KOPT-K1 (cell line): ENCODE results near the gene FAM53A.
"Not testable (repeated sequence)": the region's sequence is repeated elsewhere in the genome, so short reads cannot be mapped to it uniquely, and the experiment has no call there.

ENCODE experiments used
- H3K27ac ChIP-seq: fragments of 200-600 bp; sonication (generic); 2 replicates; pipeline ENCODE4 v1.5.1; 2016; ENCODE audit warnings: antibody characterized with exemption, mild to moderate bottlenecking, low read depth, low read length; ENCODE audit not compliant: poor library complexity, severe bottlenecking
- H3K36me3 ChIP-seq: fragments of 200-600 bp; sonication (generic); 2 replicates; pipeline ENCODE4 v1.5.1; 2017; ENCODE audit warnings: antibody characterized with exemption, mild to moderate bottlenecking, low read length, moderate library complexity; ENCODE audit not compliant: insufficient read depth
- H3K9me3 ChIP-seq: fragments of 200-600 bp; sonication (generic); 2 replicates; pipeline ENCODE4 v1.5.1; 2017; ENCODE audit warnings: antibody characterized with exemption, low read length, mild to moderate bottlenecking; ENCODE audit not compliant: insufficient read depth, poor library complexity, severe bottlenecking

Gene FAM53A

DNA sequence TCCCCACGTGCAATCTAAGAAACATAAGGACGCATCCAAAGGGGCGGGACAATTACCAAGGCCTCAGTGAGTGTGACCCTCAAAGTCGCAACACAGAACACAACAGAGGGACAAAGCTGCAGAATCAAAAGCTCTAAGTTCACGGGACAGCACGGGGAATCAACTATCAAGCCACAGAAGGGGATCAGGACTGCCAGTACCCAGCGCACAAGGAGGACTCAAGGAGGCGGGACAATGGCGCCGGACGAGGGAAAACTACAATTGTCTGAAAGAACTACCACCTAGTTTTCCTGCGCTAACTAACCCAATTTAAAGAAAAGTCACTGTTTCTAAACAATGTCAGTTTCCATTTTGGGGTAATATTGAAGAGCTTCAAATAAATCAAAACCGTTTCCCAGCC lies 1.3 kb downstream of the FAM53A start:
- Histone ChIP-seq H3K9me3 (no peaks in the 10 kb centered on the region), H3K36me3 (no peaks in the 10 kb centered on the region), H3K27ac (no peak overlapping the region)

DNA sequence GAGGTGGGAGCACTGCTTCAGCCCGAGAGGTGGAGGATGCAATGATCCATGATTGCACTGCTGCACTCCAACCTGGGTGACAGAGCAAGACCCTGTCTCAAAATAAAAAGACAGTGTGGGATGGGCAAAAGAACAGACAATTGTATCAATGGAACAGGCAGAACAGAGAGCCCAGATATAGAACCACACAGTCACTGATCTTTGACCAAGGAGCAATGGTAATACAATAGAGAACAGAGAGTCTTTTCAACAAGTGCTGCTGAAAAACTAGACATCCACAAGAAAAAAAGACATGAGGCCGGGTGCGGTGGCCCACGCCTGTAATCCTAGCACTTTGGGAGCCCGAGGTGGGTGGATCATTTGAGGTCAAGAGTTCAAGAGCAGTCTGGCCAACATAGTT lies 5.9 kb downstream of the FAM53A start:
- no peak overlapping the region for H3K27ac ChIP-seq
- H3K36me3 ChIP-seq: no peaks in the 10 kb centered on the region
- H3K9me3 ChIP-seq: no peaks in the 10 kb centered on the region

DNA sequence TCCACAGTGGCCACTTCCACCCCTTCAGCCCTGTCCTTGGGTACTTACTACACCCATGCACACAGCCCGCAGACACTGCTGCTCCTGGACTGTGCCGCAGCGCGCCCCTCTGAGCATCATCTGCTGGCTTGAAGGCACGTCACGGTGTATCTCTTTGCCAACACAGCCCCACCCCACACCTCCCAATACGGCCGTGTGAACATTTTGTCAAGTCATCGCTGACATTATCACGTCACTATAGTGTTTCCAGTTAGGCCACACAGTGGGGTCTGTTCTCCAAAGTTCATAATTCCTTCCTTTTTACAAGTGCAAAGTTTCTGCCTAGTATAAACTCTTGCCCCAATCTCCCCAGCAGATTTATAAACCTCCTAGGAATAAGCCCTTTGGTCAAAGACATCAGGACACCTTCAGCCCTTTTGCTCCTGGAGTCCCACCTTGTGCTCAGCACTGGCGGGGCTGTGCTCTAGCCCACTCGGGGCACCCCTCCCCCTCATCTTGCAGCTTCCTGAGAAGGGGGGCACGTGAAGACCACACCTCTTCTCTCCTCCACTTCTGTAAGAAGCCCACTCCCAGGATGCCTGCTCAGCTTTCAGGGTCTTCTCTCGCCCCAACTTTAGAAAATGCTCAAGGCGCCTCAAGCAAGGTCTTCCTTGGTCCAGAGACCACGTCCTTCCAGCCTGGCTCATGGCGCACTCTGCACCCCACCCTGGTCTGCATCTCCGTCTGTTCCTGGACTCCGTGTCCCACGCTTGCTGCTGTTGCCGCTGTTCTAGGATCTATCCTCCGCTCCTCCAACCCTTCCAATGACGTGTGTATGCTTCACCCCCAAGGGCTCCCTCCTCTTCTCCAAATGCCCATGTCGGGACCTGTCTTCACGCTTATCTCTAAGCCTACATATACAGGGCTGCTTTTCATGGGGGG lies 7.2 kb downstream of the FAM53A start:
- Histone ChIP-seq H3K9me3 (no peaks in the 10 kb centered on the region), H3K36me3 (no peaks in the 10 kb centered on the region), H3K27ac (no peak overlapping the region)

DNA sequence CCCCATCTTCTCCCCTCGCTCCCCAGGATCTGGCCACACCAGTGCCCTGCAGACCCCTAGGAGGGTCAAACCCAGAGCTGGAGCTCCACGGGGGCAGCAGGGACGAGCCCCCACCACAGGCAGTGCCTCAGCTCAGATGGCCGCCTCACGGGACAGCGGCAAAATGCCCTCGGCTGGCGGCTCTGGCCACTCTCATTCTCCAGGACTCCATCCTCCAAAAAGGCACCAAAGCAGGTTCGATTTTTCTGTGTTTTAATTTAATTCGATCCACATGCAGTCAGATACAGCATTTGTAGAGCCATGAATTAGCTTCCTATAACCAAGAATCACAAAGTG lies 8.3 kb downstream of the FAM53A start:
- H3K36me3 ChIP-seq: no peaks in the 10 kb centered on the region
- H3K27ac ChIP-seq: no peak overlapping the region
- H3K9me3 ChIP-seq: no peaks in the 10 kb centered on the region

DNA sequence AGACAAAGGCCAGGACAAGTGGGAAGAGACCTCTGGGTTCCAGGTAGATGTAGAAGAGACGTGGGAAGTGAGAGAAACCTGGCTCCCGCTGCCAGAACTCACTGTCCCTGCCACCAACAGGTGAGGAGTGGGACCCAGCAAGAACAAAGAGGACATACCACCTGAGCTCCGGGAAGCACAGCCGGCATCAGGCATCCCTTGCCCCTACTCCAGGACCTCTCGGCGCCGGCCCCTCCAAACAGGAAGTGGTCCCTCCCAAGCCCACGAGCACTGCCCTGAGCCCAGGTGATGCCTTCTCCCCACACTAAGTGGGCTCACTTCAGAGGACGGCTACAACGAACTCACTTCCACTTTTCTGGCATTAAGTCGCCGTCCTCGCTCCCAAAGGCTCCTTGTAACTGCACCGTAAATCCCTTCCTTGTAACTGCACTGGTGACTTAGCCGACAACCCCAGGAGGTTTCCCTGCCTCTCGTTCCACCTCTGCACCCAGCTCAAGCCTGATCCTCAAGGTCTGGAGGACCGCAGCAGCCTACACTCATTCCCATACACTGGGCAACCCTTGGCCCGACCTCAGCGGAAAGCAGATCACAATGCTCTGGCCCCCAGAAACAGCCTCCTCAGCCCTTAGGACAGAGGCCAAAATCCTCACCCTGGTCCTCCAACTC lies 8.8 kb downstream of the FAM53A start:
- Histone ChIP-seq H3K9me3 (no peaks in the 10 kb centered on the region), H3K36me3 (no peaks in the 10 kb centered on the region), H3K27ac (no peak overlapping the region)

DNA sequence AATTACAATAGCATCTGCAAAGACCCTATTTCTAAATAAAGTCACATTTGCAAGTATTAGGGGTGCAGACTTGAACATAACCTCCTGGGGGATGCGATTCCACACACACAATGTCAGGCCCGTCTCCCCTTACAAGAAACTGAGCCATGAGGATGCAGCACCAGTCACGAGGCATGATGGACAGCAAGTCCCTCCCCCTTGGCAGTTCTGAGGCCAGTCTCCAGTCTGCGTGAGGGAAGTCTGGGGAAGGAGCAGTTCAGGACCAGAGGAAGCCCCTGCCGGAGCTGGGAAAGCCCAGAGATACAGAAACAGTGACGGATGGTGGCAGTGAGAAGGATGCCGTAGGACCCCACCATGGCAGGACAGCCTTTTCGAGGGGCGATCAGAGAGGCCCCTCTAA lies 9.4 kb downstream of the FAM53A start:
- H3K27ac ChIP-seq: no peak overlapping the region
- no peaks in the 10 kb centered on the region for H3K36me3 ChIP-seq
- no peaks in the 10 kb centered on the region for H3K9me3 ChIP-seq

DNA sequence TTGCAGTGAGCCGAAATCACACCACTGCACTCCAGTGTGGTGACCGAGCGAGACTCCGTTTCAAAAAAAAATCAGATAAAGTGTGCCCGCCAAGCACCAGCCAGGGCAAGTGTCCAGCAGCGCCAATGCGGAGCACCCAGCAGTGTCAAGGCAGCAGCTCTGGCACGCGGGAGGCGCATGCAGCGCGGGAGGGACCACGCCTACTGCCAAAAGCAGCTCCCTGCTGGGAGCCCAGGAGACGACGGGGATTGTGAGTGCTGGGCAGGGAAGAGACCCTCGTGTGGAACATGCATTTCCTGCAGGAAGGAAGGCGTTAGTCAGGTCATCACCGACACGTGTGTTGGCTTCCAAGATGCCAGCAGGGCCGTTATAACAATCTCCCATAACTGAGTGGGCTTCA lies 10.4 kb downstream of the FAM53A start:
- H3K36me3 ChIP-seq: no peaks in the 10 kb centered on the region
- H3K27ac ChIP-seq: no peak overlapping the region
- H3K9me3 ChIP-seq: no peaks in the 10 kb centered on the region

DNA sequence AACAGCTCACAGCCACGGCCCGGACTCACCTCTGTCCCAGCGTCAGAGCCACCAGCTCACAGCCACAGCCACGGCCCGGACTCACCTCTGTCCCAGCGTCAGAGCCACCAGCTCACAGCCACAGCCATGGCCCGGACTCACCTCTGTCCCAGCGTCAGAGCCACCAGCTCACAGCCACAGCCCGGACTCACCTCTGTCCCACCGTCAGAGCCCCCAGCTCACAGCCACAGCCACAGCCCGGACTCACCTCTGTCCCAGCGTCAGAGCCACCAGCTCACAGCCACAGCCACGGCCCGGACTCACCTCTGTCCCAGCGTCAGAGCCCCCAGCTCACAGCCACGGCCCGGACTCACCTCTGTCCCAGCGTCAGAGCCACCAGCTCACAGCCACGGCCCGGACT lies 13.1 kb downstream of the FAM53A start:
- H3K27ac ChIP-seq, H3K36me3 ChIP-seq, H3K9me3 ChIP-seq: not testable (repeated sequence)

DNA sequence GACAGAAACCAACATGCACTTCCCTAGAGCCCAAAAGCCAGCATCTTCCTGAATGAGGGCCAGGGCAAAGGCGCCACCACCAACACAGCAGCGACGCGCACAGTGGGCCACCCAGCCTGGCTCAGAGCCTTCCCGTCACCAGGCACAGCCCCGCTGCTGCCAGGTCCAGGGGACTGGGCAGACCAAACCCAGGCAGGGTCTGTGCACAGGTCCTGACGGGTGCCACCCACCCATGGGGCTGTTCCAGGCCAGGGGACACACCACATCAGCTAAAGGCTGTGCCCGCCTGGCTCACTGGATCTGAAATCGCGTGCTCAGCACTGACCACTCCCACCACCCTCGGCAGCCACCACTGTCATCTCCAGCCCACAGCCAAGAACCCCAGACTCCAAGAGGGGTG lies 13.8 kb downstream of the FAM53A start:
- no peak overlapping the region for H3K27ac ChIP-seq
- H3K36me3 ChIP-seq: no peaks in the 10 kb centered on the region
- no peaks in the 10 kb centered on the region for H3K9me3 ChIP-seq

DNA sequence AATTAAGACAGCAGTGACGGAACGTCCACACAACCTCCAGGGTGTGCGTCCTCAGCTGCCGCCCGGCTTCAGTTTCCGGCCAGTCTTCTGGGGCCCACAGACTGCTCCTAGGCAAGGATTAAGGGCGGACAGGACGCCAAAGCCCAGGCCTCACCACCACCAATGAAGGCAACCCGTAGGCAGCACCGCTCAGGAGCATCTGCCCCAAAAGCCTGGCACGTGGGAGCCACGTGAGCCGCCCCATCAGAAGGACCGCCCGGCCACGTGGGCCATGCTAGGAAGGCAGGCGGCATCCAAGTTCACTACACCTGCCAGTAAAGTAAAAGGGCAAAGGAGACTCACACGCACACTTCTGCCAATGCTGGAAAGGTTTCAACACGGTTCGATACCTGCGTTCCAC lies 14.3 kb downstream of the FAM53A start:
- Histone ChIP-seq H3K9me3 (no peaks in the 10 kb centered on the region), H3K27ac (no peak overlapping the region), H3K36me3 (no peaks in the 10 kb centered on the region)

DNA sequence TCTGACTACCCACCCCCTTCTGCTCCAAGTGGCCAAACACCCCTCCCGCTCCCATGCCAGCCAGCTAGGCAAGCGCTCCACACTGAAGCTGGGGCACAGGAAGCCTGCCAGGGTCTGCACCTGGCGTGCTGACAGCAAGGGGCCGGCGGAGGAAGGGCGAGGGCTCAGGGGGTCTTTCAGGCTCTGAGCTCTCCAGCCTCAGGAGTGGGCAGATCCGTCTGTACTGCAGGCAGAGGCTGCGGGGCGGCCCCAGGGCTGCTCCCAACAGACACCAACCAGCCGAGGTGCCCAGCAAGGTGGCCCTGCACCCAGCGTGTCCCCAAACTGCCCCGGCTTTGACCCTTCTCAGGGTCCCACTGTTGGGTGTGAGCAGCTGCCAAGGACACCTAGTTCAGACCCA lies 14.8 kb downstream of the FAM53A start:
- Histone ChIP-seq H3K27ac (no peak overlapping the region), H3K9me3 (no peaks in the 10 kb centered on the region), H3K36me3 (no peaks in the 10 kb centered on the region)

DNA sequence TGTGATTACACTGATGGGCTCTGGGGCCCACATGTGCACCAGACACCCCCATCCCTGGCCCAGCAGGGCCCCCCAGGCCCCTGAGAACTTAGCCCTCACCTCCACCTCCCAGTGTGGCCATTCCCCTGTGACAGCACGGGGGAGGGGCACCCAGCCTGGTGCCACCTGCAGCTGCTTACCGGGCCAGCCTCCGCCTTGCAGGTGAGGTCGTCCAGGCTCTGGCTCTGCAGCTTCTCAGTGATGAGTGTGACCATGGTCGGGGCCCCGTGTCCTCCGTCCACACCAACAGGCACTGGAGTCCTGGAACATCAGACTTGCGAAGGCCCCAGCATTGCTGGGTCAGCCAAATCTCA lies 15.6 kb downstream of the FAM53A start:
- H3K27ac ChIP-seq: no peak overlapping the region
- no peaks in the 10 kb centered on the region for H3K9me3 ChIP-seq
- no peaks in the 10 kb centered on the region for H3K36me3 ChIP-seq

DNA sequence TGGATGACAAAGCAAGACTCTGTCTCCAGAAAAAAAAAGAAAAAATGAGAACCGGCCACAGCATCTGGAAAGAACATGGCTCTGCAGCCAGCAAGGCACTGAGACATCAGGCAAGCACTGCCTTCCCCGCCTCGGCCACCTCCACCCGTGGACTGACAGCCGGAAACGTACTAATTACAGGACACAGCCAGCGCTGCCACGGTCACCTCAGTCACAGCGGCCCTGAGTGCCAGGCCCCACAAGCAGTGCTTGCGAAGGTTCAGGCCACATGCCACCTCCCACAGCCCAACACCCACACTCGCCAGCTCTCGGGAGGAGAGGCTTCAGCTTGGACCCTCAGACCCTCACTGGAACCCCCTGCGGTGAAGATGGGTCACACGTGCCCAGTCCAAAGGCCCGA lies 16.8 kb downstream of the FAM53A start:
- H3K36me3 ChIP-seq: no peaks in the 10 kb centered on the region
- H3K27ac ChIP-seq: no peak overlapping the region
- H3K9me3 ChIP-seq: no peaks in the 10 kb centered on the region

DNA sequence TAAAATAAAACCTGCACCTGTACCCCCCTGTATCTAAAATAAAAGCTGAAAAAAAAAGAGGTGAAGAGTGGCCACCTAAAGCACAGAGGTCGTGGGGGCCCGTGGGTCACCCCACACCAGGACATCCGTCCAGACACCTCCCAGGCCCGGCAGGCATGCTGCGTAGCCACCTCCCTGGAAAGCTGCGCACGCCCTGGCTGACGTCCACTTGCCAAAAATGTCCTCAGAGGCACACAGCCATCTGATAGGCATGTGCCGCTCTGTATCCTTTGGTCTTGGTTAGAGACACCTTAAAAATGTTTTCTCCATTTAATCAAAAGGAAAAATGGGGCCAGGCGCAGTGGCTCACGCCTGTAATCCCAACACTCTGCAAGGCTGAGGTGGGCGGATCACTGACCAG lies 17.7 kb downstream of the FAM53A start:
- no peaks in the 10 kb centered on the region for H3K9me3 ChIP-seq
- H3K27ac ChIP-seq: no peak overlapping the region
- H3K36me3 ChIP-seq: no peaks in the 10 kb centered on the region

DNA sequence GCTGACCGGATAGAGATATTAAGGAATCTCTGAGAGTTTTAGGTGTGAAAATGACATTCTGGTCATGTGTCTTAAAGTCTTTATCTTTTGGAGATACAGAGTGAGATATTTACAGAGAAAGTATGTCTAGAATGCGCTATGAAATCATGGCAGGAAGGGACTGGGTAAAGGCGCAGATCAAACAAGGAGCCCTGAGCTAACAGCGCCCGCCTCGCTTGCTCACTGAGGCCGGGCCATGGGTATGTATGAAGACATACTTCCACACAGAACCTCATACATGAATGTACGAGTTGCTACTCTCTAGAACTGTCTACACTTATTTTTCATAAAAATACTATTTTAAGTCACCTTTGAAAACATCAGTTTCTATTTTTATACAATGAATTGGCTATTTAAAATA lies 20.0 kb downstream of the FAM53A start:
- H3K36me3 ChIP-seq: no peaks in the 10 kb centered on the region
- H3K27ac ChIP-seq: no peak overlapping the region
- H3K9me3 ChIP-seq: no peaks in the 10 kb centered on the region

DNA sequence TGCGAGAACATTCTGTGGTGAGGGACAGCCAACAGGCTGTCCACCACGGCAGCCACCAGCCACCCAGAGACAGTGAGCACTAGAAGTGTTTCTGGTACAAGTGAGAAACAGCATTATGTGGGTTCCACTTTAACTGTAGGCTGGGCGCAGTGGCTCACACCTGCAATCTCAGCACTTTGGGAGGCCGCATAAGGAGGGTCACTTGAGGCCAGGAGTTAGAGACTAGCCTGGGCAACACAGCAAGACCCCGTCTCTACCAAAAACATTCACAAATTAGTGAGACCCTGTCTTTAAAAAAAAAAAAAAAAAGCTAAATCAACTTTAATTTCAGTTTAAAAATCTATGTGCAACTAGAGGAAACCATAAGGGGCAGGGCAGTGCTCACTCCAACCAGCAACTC lies 20.6 kb downstream of the FAM53A start:
- no peaks in the 10 kb centered on the region for H3K9me3 ChIP-seq
- H3K27ac ChIP-seq: no peak overlapping the region
- no peaks in the 10 kb centered on the region for H3K36me3 ChIP-seq
